Left lung (tissue), 10 donors: Measurements from ENCODE around the gene MYZAP. TPM values are rescaled to one million over a fixed set of nuclear protein-coding genes. Genes with fewer than 3 reads are reported as not detected.

ENCODE experiments used
- ATAC-seq: fragments of 200-7000 bp; cut with Tn5 transposase; one replicate; pipeline ENCODE4 v1.9.1; 2020; ENCODE audit warnings: moderate library complexity
- DNase-seq, 4 donors: peaks; one replicate each; pipeline ENCODE4 v3.0.0-alpha.2; 2013 to 2020
- H3K27ac ChIP-seq, 2 donors: fragments of 200-600 bp; sonication (generic) in 1 of 2; one replicate each; pipeline versions ENCODE4 v1.5.0 to v1.8.0; 2020 to 2021
- H3K27me3 ChIP-seq, 2 donors: fragments of 200-600 bp; sonication (generic) in 1 of 2; one replicate each; pipeline versions ENCODE4 v1.5.0 to v1.8.0; 2020 to 2021
- H3K36me3 ChIP-seq, 2 donors: fragments of 200-600 bp; sonication (generic) in 1 of 2; one replicate each; pipeline versions ENCODE4 v1.5.0 to v1.8.0; 2020 to 2021
- H3K4me1 ChIP-seq, 2 donors: fragments of 200-600 bp; one replicate each; pipeline ENCODE4 v1.8.0; 2021
- H3K4me3 ChIP-seq, 2 donors: fragments of 200-600 bp; sonication (generic) in 1 of 2; one replicate each; pipeline versions ENCODE4 v1.5.0 to v1.8.0; 2020 to 2021; ENCODE audit warnings: mild to moderate bottlenecking in 1 of 2
- H3K9me3 ChIP-seq, 2 donors: fragments of 200-600 bp; sonication (generic) in 1 of 2; one replicate each; pipeline versions ENCODE4 v1.5.0 to v1.8.0; 2020 to 2021
- intact Hi-C, 2 donors: fragments of 100-400 bp; cut with DNase I; formaldehyde crosslinking; loops; one replicate each; pipeline versions ENCODE4 v1.11.2 to v1.14.2; 2022
- polyA plus RNA-seq, 6 donors: library from polyadenylated mRNA; unstranded; fragments of 120-200 nt; gene quantifications; one replicate each; pipeline ENCODE4 v1.2.1, GENCODE V29; 2013; ENCODE audit not compliant: insufficient read length in 6 of 6
- total RNA-seq, 2 donors: library from RNA; stranded (reverse); fragmentation: NEBNext Ultra II Directional; extraction: Animal tissue kit (Norgen Biotek cat#: 25700); gene quantifications; one replicate each; pipeline ENCODE4 v1.2.1, GENCODE V29; 2021
- TF ChIP-seq, protein P1 (sequence below), 2 donors: fragments of 200-600 bp; sonication (generic) in 1 of 2; IDR thresholded peaks; one replicate each; pipeline versions ENCODE4 v1.5.0 to v1.8.0; 2021; ENCODE audit warnings: antibody characterized with exemption in 2 of 2
- donor health status: DM: no; HTN: yes; CAD: no.
- donor health status: DM: no; HTN: no; CAD: no.

MYZAP gene
- total and polyA plus RNA-seq, 8 donors = 17.1 to 66.1 (median 63.6) TPM

DNA sequence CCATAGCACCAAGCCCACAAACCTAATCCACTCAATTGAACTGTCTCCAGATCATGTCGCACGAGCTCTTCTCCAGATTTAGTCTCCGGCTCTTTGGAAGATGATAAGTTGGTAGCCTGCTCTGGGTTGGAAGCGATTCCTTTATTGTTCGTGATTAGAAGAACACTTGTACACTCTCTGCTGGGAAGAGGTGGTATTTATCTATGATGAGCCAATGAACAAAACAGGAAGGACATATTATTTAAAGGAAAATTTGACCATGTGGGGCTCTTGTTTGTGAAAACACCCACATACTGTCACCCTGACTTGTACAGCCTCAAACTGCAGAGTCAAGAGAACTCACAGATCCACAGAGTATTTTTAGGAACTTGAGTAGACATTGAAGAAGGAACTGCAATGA is 54.4 kb downstream of the MYZAP start:
- no peak overlapping the region for H3K4me3 ChIP-seq
- H3K9me3 ChIP-seq = no peaks in the 10 kb centered on the region
- no peaks in the 10 kb centered on the region for H3K36me3 ChIP-seq
- DNase-seq (no peak), ATAC-seq (no peak)
- intact Hi-C loops = no loop called here
- no peaks in the 10 kb centered on the region for H3K27me3 ChIP-seq
- H3K4me1 ChIP-seq = peaks cover 0 to 4% of the 10 kb centered on the region in 2 donors
- TF ChIP-seq, protein P1, sequence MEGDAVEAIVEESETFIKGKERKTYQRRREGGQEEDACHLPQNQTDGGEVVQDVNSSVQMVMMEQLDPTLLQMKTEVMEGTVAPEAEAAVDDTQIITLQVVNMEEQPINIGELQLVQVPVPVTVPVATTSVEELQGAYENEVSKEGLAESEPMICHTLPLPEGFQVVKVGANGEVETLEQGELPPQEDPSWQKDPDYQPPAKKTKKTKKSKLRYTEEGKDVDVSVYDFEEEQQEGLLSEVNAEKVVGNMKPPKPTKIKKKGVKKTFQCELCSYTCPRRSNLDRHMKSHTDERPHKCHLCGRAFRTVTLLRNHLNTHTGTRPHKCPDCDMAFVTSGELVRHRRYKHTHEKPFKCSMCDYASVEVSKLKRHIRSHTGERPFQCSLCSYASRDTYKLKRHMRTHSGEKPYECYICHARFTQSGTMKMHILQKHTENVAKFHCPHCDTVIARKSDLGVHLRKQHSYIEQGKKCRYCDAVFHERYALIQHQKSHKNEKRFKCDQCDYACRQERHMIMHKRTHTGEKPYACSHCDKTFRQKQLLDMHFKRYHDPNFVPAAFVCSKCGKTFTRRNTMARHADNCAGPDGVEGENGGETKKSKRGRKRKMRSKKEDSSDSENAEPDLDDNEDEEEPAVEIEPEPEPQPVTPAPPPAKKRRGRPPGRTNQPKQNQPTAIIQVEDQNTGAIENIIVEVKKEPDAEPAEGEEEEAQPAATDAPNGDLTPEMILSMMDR (IDR thresholded peaks at IDR 0.05) = no peak
- H3K27ac ChIP-seq = no peak overlapping the region

DNA sequence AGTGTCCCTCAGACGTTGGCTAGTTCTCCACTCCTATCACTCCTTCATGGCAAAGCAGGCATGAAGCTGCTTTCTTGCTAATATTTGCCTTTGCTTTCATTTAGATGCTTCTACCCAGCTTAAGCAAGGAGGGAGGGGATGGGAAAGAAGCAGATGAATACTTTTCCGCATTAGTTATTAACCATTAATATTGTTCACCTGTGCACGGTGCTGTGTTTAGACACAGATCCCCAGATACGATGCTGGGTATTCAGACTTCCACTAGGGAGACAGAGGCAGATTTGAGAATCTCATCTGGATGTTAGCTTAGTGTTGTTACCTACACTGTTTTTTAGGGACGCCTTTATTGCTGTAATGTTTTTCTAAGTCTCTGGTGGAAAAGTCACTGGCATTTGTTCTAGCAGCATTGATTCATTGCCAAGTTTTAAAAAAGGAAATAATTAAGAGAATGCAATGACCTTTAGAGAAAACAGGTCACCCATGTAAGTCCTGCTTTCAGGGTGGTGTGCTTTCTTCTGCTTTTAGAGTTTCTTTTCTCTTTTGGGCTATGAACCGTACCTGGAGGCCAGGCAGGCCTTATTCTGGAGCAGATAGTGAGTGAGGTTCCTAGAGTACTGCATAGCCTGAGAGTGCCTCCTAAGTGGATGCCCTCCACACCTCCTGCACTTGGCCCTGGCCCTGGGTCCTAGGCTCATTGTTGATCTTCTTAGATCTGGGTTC is 55.5 kb downstream of the MYZAP start:
- DNase-seq = no peak
- peak; percentile 60 for ATAC-seq
- intact Hi-C loops = no loop called here
- Histone ChIP-seq H3K4me3 (no peak overlapping the region), H3K27me3 (no peaks in the 10 kb centered on the region), H3K36me3 (no peaks in the 10 kb centered on the region), H3K4me1 (peaks cover 0 to 4% of the 10 kb centered on the region in 2 donors), H3K27ac (no peak overlapping the region), H3K9me3 (no peaks in the 10 kb centered on the region)
- TF ChIP-seq, protein P1 (IDR thresholded peaks at IDR 0.05) = no peak

DNA sequence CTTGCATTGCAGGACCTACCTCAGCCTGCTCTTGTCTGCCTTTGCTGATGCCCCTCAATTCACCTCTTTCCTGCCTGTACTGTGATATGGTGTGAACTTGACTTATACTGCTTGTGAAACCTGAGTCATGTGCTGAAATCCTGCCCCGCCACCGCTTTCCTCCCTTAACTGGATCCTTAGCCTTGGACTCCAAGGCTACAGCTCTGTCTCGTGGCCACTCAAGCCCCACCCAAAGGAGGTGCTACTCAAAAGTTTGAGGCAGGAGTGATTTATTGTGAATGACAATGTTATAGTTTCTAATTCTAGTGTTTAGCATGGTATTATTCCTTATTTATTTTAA is 56.1 kb downstream of the MYZAP start:
- intact Hi-C loops = no loop called here
- no peak overlapping the region for H3K27ac ChIP-seq
- ATAC-seq = peak; percentile 94

DNA sequence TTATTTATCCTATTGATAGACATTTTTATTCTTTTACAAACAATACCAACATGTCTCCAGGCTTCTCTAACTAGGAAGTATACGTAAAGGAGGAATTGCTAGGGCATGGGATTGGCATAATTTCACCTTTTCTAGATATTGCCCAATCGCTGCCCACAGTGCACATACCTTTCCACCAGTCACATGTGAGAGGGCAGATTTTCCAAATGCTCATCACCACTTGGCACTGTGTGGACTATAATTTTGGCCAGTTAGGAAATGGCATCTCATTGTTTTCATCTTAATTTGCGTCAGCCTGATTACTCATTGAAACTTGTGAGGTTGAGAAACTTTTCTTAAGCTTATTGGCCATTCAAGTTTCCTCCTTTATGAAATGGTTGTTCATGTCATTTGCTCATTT is 57.4 kb downstream of the MYZAP start:
- no peak overlapping the region for H3K4me3 ChIP-seq
- H3K4me1 ChIP-seq = peaks cover 0 to 4% of the 10 kb centered on the region in 2 donors
- H3K36me3 ChIP-seq = no peaks in the 10 kb centered on the region
- no peak overlapping the region for H3K27ac ChIP-seq
- DNase-seq (no peak), ATAC-seq (no peak)
- H3K9me3 ChIP-seq = no peaks in the 10 kb centered on the region
- intact Hi-C loops = no loop called here
- H3K27me3 ChIP-seq = no peaks in the 10 kb centered on the region
- TF ChIP-seq, protein P1 (IDR thresholded peaks at IDR 0.05) = no peak

More for the DNA sequence above, 56.1 kb downstream of the MYZAP start:
- Histone ChIP-seq H3K4me1 (peaks cover 0 to 4% of the 10 kb centered on the region in 2 donors), H3K27me3 (no peaks in the 10 kb centered on the region), H3K36me3 (no peaks in the 10 kb centered on the region), H3K4me3 (no peak overlapping the region), H3K9me3 (no peaks in the 10 kb centered on the region)
- peak in 2 of 4 donors; percentile 56 to 61 for DNase-seq
- TF ChIP-seq, protein P1 (IDR thresholded peaks at IDR 0.05) = no peak

DNA sequence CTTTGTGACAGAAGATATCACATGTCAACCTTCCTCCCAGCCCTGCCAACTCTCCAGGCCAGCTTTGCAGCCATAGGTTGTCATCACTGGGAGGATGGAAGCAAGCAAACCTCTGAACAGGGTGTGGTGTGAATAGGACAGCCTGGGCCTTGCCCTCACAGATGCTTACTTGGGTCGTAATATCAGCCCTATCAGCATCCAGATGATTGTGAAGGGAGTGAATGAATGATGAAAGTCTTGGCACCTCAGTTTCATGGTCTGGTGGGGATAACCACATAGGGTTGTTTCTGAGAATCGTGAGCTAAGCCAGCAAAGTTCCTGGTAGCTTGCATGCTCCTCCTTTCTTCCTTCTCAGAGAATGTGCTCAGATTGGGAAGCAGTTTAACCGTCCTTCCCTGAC is 59.7 kb downstream of the MYZAP start:
- TF ChIP-seq, protein P1 (IDR thresholded peaks at IDR 0.05) = no peak
- Histone ChIP-seq H3K36me3 (no peaks in the 10 kb centered on the region), H3K4me1 (peaks cover 2 to 3% of the 10 kb centered on the region in 2 donors), H3K27ac (no peak overlapping the region), H3K27me3 (no peaks in the 10 kb centered on the region), H3K4me3 (no peak overlapping the region), H3K9me3 (no peaks in the 10 kb centered on the region)
- ATAC-seq (no peak), DNase-seq (no peak)
- intact Hi-C loops = no loop called here
